ENCODE data around the gene VWA7. TPM values are rescaled to one million over a fixed set of nuclear protein-coding genes. Genes with fewer than 3 reads are reported as not detected.
"Not testable (repeated sequence)": the region's sequence is repeated elsewhere in the genome, so short reads cannot be mapped to it uniquely, and the experiment has no call there.

Gene VWA7
- total RNA-seq, 2 donors from 2014 or later: 4.2 to 6.3 TPM

DNA sequence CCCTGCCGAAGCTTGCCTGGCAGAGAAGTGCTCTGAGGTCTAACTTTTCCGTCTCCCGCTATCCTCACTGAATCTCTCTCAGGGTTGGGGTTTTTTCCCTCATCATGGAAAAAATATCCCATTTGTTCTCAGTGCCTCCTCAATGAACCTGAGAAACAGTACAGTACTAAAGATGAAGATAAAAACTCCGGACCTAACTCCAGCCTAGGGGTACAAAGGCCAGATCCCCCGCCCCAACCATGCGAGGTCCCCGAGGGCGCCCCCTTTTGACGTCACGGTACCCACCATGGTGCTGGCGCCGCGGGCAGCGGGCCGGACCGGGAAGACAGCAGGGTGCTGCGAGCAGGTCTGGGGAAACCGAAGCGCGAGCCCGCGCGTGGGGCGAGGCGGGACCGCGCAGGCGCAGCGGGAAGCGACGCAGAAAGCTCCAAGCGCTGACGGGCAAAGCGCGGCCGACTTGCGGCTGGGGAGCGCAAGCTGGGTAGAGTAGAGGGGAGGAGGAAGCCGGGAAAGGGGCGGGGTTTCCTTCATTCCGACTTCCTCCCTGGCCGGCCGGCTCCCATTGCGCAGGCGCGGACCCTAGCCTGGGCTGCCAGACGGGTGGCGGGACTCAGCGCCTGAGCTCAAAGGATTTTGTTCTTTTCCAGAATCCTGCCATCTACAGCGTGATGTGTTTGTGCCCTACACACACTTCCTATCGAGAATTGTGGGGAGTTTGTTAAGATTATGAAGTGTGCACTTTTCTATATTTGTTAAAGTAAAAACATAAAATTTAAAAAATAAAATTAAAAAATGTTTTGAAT, 29.5 kb upstream of the VWA7 start, which contains the start of gene LSM2:
Gene LSM2 (minus strand): TSS at position 497 of the 803 bp plus-strand sequence. CDS start 209 bp downstream, at position 288.
- Histone ChIP-seq H3K27ac (peak within 1 kb of the TSS; percentile 70 to 96 (median 90)), H3K9me3 (no peaks in the 10 kb centered on the region), H3K36me3 (replicated peaks in 1 of 2; ENCODE audit: insufficient read depth in 1 of 2, low read depth in 2 of 2) (no peaks in the 10 kb centered on the region), H3K27me3 (no peaks in the 10 kb centered on the region), H3K4me1 (peaks cover 14% of the 10 kb centered on the region), H3K4me3 (peak within 1 kb of the TSS; percentile 21 to 51)
- peak; percentile 72 to 87 (median 81) for TF ChIP-seq POLR2A (IDR thresholded peaks at IDR 0.05)
- TF ChIP-seq, protein P1, sequence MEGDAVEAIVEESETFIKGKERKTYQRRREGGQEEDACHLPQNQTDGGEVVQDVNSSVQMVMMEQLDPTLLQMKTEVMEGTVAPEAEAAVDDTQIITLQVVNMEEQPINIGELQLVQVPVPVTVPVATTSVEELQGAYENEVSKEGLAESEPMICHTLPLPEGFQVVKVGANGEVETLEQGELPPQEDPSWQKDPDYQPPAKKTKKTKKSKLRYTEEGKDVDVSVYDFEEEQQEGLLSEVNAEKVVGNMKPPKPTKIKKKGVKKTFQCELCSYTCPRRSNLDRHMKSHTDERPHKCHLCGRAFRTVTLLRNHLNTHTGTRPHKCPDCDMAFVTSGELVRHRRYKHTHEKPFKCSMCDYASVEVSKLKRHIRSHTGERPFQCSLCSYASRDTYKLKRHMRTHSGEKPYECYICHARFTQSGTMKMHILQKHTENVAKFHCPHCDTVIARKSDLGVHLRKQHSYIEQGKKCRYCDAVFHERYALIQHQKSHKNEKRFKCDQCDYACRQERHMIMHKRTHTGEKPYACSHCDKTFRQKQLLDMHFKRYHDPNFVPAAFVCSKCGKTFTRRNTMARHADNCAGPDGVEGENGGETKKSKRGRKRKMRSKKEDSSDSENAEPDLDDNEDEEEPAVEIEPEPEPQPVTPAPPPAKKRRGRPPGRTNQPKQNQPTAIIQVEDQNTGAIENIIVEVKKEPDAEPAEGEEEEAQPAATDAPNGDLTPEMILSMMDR (IDR thresholded peaks at IDR 0.05): peak in 4 of 7 experiments; percentile 18 to 35 (median 28)
- ATAC-seq (peak; percentile 99), DNase-seq (peak; percentile 98 to 99 (median 98))
- 0 to 1% methylated on average over 37 to 50 of the region's 51 CpGs for WGBS, 2 donors
- intact Hi-C loops (cut with DNase I): no loop called here

DNA sequence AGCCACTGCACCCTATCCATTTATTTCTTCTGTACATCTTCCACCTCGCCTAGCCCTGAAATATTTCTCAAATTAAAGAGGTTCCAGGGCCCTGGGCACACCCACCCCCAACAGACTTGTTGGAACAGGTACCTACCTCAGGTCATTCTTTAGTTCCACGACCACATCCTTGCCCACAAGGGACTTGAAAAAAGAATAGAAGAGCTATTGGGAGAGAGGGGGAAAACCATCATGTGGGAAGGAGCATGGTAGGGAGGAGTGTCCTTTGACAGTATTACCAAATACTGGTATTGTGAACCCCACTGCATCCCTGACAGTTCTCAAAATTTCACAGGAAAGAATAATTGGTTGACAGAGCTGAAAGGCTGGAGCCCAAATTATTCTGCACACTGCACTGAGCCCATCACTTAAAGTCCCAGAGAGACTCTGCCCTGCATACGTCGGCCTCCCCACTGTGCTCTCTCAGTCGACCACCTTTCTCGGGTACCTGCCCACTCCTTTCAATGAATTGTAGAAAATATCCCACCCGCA, 28.9 kb upstream of the VWA7 start:
- TF ChIP-seq POLR2A (IDR thresholded peaks at IDR 0.05): no peak
- TF ChIP-seq, protein P1 (IDR thresholded peaks at IDR 0.05): no peak
- Histone ChIP-seq H3K27me3 (no peaks in the 10 kb centered on the region), H3K4me1 (peaks cover 14% of the 10 kb centered on the region), H3K36me3 (replicated peaks in 1 of 2; ENCODE audit: insufficient read depth in 1 of 2, low read depth in 2 of 2) (no peaks in the 10 kb centered on the region), H3K27ac (peak overlapping the region; percentile 70 to 96 (median 90)), H3K9me3 (no peaks in the 10 kb centered on the region), H3K4me3 (peak overlapping the region; percentile 21 to 51)
- WGBS, 2 donors: 10 to 16% methylated on average over 6 to 7 of the region's 7 CpGs
- intact Hi-C loops (cut with DNase I): no loop called here
- DNase-seq (no peak), ATAC-seq (no peak)

DNA sequence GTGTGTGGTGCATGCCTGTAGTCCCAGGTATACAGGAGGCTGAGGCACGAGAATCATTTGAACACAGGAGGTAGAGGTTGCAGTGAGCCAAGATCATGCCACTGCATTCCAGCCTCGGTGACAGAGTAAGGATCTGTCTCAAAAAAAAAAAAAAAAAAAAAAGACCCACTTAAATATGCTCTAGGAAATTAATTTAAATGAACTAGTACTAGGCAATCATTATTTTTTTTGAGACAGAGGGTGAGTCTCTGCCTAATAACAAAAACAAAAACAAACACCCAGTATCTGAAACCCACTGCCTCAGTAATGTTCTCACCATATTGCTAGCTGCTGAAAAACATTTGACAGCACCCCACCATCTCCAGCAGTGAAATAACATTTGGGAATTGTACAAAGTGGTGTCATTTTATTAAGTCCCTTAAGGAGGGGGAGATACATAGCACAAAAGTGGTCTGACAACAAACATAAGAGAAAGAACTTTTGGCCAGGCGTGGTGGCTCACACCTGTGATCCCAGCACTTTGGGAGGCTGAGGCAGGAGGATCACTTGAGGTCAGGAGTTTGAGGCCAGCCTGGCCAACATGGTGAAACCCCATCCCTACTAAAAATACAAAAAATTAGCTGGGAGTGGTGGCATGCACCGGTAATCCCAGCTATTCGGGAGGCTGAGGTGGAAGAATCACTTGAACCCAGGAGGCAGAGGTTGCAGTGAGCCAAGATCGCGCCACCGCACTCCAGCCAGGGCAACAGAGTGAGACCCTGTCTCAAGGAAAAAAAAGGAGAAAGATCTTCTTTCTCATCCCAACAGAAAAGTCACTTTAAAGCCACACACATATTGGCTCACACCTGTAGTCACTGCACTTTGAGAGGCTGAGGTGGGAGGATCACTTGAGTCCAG, 24.2 kb upstream of the VWA7 start:
- H3K4me3 ChIP-seq; H3K27ac ChIP-seq; H3K9me3 ChIP-seq; H3K27me3 ChIP-seq; intact Hi-C loops (cut with DNase I); H3K36me3 ChIP-seq (replicated peaks in 1 of 2; ENCODE audit: insufficient read depth in 1 of 2, low read depth in 2 of 2); DNase-seq; H3K4me1 ChIP-seq; ATAC-seq: not testable (repeated sequence)
- 88 to 95% methylated on average over 8 of the region's 8 CpGs for WGBS, 2 donors

DNA sequence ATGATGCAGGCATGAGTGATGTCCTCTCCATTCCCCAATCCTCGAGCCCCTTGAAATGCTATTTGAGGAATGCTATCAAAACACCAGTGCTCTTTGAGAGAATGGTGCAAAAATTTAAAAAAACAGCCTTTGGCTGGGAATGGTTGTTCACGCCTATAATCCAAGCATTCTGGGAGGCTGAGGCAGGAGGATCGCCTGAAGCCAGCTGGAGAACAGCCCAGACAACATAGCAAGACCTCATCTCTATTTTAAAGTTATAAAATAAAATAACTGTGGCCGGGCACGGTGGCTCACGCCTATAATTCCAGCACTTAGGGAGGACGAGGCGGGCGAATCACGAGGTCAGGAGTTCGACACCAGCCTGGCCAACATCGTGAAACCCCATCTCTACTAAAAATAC, 22.7 kb upstream of the VWA7 start:
- Histone ChIP-seq H3K27ac (no peak overlapping the region), H3K4me3 (no peak overlapping the region), H3K9me3 (no peaks in the 10 kb centered on the region), H3K27me3 (no peaks in the 10 kb centered on the region), H3K36me3 (replicated peaks in 1 of 2; ENCODE audit: insufficient read depth in 1 of 2, low read depth in 2 of 2) (no peaks in the 10 kb centered on the region), H3K4me1 (peaks cover 7% of the 10 kb centered on the region)
- WGBS, 2 donors: 89 to 92% methylated on average over 12 of the region's 12 CpGs
- intact Hi-C loops (cut with DNase I): no loop called here
- ATAC-seq (no peak), DNase-seq (no peak)
- TF ChIP-seq, protein P1 (IDR thresholded peaks at IDR 0.05): no peak
- no peak for TF ChIP-seq POLR2A (IDR thresholded peaks at IDR 0.05)

DNA sequence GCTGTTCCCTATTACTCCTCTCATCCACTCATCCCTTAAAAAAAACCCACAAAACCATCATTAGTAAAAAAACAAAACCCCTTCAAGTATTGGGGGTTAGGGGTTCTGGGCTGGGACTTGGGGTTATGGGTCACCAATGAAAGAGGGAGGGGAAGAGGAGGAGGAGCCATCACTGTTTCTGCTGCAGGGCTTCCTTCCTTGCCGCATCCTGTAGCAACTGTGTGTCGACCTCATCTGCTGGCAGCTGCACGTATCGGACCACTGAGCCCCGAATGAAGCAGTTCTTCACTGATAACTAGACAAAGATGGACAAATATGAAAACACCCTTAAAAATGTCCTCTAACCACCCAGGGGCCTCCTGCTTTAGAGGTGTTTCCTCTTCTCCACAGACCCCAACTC, 20.5 kb upstream of the VWA7 start:
- Histone ChIP-seq H3K36me3 (replicated peaks in 1 of 2; ENCODE audit: insufficient read depth in 1 of 2, low read depth in 2 of 2) (no peaks in the 10 kb centered on the region), H3K4me1 (peaks cover 22% of the 10 kb centered on the region), H3K27ac (no peak overlapping the region), H3K9me3 (no peaks in the 10 kb centered on the region), H3K27me3 (no peaks in the 10 kb centered on the region), H3K4me3 (no peak overlapping the region)
- intact Hi-C loops (cut with DNase I): no loop called here
- no peak for ATAC-seq
- 60 to 69% methylated on average over 5 of the region's 5 CpGs for WGBS, 2 donors
- TF ChIP-seq, protein P1 (IDR thresholded peaks at IDR 0.05): no peak
- TF ChIP-seq POLR2A (IDR thresholded peaks at IDR 0.05): no peak
- no peak for DNase-seq

Measured in body of pancreas (tissue), 4 donors.